HL-60 (cell line): ENCODE measurements around the gene SHB.
A peak's percentile ranks its signal among the peaks of the same experiment; 100 is the strongest.

Experiments used
- DNase-seq, 2 experiments: peaks; one replicate each; pipeline ENCODE4 v3.0.0-alpha.2; 2010 to 2020; ENCODE audit warnings: low read depth in 1 of 2, low spot score in 1 of 2
- H3K27ac ChIP-seq: fragments of 250-450 bp; sonication (Bioruptor Pico); replicated peaks from 2 replicates; pipeline ENCODE4 v1.5.1; 2020; ENCODE audit warnings: mild to moderate bottlenecking, moderate library complexity
- H3K27me3 ChIP-seq: fragments of 250-450 bp; sonication (Bioruptor Pico); 2 replicates; pipeline ENCODE4 v1.5.1; 2021; ENCODE audit warnings: mild to moderate bottlenecking, moderate library complexity; ENCODE audit not compliant: insufficient read depth, poor library complexity, severe bottlenecking
- H3K4me3 ChIP-seq: replicated peaks from 2 replicates; pipeline ENCODE4 v1.5.1; 2011; ENCODE audit warnings: mild to moderate bottlenecking, control low read depth, low read length; ENCODE audit not compliant: insufficient read depth
- GABPA ChIP-seq: IDR thresholded peaks from 2 replicates; pipeline ENCODE4 v1.6.1; 2012; ENCODE audit warnings: low read depth
- POLR2AphosphoS5 ChIP-seq: IDR thresholded peaks from 2 replicates; pipeline ENCODE4 v1.6.1; 2012; ENCODE audit warnings: low read depth
- SPI1 ChIP-seq: IDR thresholded peaks from 2 replicates; pipeline ENCODE4 v1.6.1; 2012; ENCODE audit warnings: low read depth, mild to moderate bottlenecking, borderline replicate concordance
- TF ChIP-seq, protein P1 (sequence below): IDR thresholded peaks from 2 replicates; pipeline ENCODE4 v1.6.1; 2012; ENCODE audit warnings: low read depth; ENCODE audit not compliant: insufficient replicate concordance
- TF ChIP-seq, protein P2 (sequence below): IDR thresholded peaks from one replicate; pipeline ENCODE4 v1.5.1; 2011; ENCODE audit warnings: low read length, control low read depth, inconsistent platforms; ENCODE audit not compliant: insufficient read depth

Gene SHB

DNA sequence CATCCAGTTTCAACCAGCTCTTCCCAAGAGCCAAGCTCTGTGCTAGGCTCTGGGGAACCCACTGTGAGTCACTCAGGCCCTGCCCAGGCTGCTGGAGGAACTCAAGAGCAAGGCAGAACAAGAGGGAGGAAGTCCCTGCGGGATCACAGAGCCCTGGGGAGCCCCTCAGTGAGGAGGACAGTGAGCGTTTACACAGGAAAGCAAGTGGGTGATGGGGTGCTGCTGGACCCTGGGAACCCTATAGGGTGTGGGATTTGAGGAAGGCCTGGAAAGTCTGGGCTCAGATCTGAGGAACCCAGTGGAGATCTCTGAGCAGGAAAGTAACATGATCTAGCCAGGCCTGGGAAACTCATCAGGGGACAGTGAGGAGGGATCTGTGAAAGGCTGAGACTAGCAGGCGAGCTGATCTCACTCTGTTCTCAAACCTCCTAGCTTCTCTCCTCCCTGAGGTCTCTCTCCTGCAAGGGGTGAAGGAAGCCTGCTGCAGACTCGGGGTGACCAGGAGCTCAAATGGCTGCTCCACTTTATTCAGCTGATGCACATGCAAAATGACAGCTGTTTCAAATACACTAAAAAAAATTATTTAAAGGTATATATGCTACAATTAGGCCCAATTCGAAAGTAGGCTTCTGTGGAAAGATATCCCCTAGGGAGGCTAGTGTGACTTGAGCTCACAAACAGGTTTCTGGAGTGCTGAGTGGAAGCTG lies 70.0 kb downstream of the SHB start:
- Histone ChIP-seq H3K27me3 (no peaks in the 10 kb centered on the region), H3K4me3 (no peak overlapping the region), H3K27ac (peak overlapping the region; percentile 29; the same call in 1 of the 2 replicates)
- TF ChIP-seq GABPA (no peak), SPI1 (peak; percentile 69; the same call in 1 of the 2 replicates), POLR2AphosphoS5 (no peak)
- TF ChIP-seq, protein P1, sequence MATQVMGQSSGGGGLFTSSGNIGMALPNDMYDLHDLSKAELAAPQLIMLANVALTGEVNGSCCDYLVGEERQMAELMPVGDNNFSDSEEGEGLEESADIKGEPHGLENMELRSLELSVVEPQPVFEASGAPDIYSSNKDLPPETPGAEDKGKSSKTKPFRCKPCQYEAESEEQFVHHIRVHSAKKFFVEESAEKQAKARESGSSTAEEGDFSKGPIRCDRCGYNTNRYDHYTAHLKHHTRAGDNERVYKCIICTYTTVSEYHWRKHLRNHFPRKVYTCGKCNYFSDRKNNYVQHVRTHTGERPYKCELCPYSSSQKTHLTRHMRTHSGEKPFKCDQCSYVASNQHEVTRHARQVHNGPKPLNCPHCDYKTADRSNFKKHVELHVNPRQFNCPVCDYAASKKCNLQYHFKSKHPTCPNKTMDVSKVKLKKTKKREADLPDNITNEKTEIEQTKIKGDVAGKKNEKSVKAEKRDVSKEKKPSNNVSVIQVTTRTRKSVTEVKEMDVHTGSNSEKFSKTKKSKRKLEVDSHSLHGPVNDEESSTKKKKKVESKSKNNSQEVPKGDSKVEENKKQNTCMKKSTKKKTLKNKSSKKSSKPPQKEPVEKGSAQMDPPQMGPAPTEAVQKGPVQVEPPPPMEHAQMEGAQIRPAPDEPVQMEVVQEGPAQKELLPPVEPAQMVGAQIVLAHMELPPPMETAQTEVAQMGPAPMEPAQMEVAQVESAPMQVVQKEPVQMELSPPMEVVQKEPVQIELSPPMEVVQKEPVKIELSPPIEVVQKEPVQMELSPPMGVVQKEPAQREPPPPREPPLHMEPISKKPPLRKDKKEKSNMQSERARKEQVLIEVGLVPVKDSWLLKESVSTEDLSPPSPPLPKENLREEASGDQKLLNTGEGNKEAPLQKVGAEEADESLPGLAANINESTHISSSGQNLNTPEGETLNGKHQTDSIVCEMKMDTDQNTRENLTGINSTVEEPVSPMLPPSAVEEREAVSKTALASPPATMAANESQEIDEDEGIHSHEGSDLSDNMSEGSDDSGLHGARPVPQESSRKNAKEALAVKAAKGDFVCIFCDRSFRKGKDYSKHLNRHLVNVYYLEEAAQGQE = no peak
- TF ChIP-seq, protein P2, sequence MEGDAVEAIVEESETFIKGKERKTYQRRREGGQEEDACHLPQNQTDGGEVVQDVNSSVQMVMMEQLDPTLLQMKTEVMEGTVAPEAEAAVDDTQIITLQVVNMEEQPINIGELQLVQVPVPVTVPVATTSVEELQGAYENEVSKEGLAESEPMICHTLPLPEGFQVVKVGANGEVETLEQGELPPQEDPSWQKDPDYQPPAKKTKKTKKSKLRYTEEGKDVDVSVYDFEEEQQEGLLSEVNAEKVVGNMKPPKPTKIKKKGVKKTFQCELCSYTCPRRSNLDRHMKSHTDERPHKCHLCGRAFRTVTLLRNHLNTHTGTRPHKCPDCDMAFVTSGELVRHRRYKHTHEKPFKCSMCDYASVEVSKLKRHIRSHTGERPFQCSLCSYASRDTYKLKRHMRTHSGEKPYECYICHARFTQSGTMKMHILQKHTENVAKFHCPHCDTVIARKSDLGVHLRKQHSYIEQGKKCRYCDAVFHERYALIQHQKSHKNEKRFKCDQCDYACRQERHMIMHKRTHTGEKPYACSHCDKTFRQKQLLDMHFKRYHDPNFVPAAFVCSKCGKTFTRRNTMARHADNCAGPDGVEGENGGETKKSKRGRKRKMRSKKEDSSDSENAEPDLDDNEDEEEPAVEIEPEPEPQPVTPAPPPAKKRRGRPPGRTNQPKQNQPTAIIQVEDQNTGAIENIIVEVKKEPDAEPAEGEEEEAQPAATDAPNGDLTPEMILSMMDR = no peak
- peak; percentile 48 to 66 for DNase-seq

DNA sequence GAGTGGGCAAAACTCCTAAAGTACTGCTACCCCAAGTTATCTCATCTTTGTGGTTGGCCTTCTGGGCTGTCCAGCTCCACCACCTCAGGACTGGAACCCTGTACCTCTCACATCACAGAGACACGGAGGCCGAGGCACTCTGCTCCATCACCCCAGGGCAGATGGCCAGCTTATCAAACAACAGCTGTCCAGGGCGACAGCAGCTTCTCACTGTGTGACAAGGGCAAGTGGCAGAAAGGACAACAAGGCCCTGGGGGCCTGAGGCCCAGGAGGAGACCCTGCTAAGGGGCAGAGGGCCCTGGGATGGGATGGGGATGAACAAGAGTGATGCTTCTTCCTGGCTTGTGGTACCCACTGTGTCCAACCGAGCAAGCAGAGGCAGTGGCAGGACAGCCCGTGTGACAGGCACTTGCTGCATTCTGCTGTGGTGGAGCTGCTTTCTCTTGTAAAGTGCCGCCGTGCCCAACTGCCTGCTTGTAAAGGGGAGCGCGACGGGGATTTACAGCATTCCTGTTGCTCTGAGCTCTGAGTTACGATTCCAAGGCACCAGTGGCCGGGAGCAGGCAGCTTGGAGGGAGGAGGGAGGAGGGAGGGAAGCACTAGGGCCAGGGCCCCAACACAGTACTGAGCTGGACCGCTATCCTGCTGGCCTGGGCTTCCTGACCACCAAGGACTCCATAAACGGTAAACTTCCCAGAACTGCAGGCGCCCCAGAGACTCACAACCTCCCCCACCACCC lies 71.2 kb downstream of the SHB start:
- no peaks in the 10 kb centered on the region for H3K27me3 ChIP-seq
- no peak for TF ChIP-seq POLR2AphosphoS5
- TF ChIP-seq, protein P2 = no peak
- no peak for TF ChIP-seq SPI1
- TF ChIP-seq GABPA = no peak
- TF ChIP-seq, protein P1 = no peak
- H3K27ac ChIP-seq = no peak overlapping the region
- no peak for DNase-seq
- no peak overlapping the region for H3K4me3 ChIP-seq

DNA sequence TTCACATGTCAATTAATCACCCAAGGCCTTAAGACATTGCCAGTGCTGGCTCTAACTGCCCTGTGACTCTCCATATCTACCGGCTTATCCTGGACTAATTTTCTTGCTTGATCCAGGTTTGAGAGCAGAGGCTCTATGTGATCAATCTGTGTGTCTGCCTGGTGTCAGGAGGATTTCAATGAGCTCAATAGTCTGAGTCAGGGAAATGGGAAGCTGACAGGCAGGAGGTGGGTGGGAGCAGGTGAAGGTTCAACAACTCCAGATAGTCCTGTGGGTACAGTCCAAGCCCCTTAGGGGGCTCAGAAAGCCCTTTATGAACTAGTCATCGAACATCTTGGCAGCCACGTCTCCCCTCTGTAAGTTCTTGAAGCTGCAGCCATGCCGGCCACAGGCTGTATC lies 72.2 kb downstream of the SHB start:
- no peaks in the 10 kb centered on the region for H3K27me3 ChIP-seq
- TF ChIP-seq, protein P1 = no peak
- TF ChIP-seq, protein P2 = no peak
- TF ChIP-seq POLR2AphosphoS5 = no peak
- no peak for TF ChIP-seq GABPA
- no peak for TF ChIP-seq SPI1
- no peak overlapping the region for H3K27ac ChIP-seq
- DNase-seq = no peak
- no peak overlapping the region for H3K4me3 ChIP-seq
